Panc1 (cell line): ENCODE results near the gene GPR32. TPM values are rescaled to one million over a fixed set of nuclear protein-coding genes. Genes with fewer than 3 reads are reported as not detected.

Experiments used
- ATAC-seq: fragments of 200-7000 bp; cut with Tn5 transposase; 2 replicates; pipeline ENCODE4 v1.9.1; 2020; ENCODE audit warnings: mild to moderate bottlenecking, moderate library complexity
- BruUV-seq: library from RNA; stranded (reverse); fragments of 400-500 nt; replicated peaks from 2 replicates; lab custom pipeline; 2021; lab: Mats Ljungman, UMichigan
- CTCF ChIA-PET: fragments of 300-600 bp; sonication (Branson Sonifier 250); formaldehyde crosslinking; loops from one replicate; lab custom pipeline; 2022; ENCODE audit warnings: antibody characterized with exemption; lab: Charles Lee
- POLR2A ChIA-PET: fragments of 300-600 bp; sonication (Branson Sonifier 250); formaldehyde crosslinking; loops from one replicate; lab custom pipeline; 2022; ENCODE audit warnings: antibody characterized with exemption; lab: Charles Lee
- DNase-seq: peaks from one replicate; pipeline ENCODE4 v3.0.0-alpha.2; 2010; ENCODE audit warnings: low read depth, low spot score
- H3K27ac ChIP-seq: 2 replicates; pipeline ENCODE4 v1.5.1; 2011; ENCODE audit warnings: mild to moderate bottlenecking, low read length, inconsistent platforms
- H3K27me3 ChIP-seq: fragments of 200-500 bp; sonication (Bioruptor generic); 2 replicates; pipeline ENCODE4 v1.6.0; 2014; ENCODE audit warnings: low read length, inconsistent platforms; ENCODE audit not compliant: control insufficient read depth, insufficient read depth
- H3K36me3 ChIP-seq: fragments of 200-500 bp; sonication (Bioruptor generic); 2 replicates; pipeline ENCODE4 v1.5.1; 2014; ENCODE audit warnings: inconsistent platforms, mild to moderate bottlenecking, low read length, moderate library complexity; ENCODE audit not compliant: control insufficient read depth, insufficient read depth
- H3K4me1 ChIP-seq: 2 replicates; pipeline ENCODE4 v1.5.1; 2011; ENCODE audit warnings: inconsistent platforms, mild to moderate bottlenecking, low read length, moderate library complexity; ENCODE audit not compliant: control insufficient read depth, insufficient read depth
- H3K4me3 ChIP-seq, 2 experiments: 2 replicates each; pipeline ENCODE4 v1.5.1; 2011 to 2012; ENCODE audit warnings: low read depth in 2 of 2, low read length in 2 of 2, mild to moderate bottlenecking in 2 of 2, inconsistent platforms in 1 of 2, moderate library complexity in 1 of 2
- H3K9me3 ChIP-seq: fragments of 200-500 bp; sonication (Bioruptor generic); 2 replicates; pipeline ENCODE4 v1.5.1; 2014; ENCODE audit warnings: low read depth, mild to moderate bottlenecking, inconsistent platforms, low read length, moderate library complexity; ENCODE audit not compliant: control insufficient read depth, insufficient read depth
- POLR2AphosphoS5 ChIP-seq: IDR thresholded peaks from 2 replicates; pipeline ENCODE4 v1.6.1; 2012; ENCODE audit warnings: mild to moderate bottlenecking, low read depth, low read length, moderate library complexity
- SIN3A ChIP-seq: IDR thresholded peaks from 2 replicates; pipeline ENCODE4 v1.6.1; 2012; ENCODE audit warnings: low read depth, mild to moderate bottlenecking, low read length, moderate library complexity, borderline replicate concordance; ENCODE audit not compliant: insufficient read depth
- TCF7L2 ChIP-seq: IDR thresholded peaks from 2 replicates; pipeline ENCODE4 v1.6.1; 2011; ENCODE audit warnings: mild to moderate bottlenecking, low read depth, low read length, inconsistent platforms
- in situ Hi-C: cut with HindIII; loops from 2 replicates; pipeline ENCODE4 v1.10.0; 2016; ENCODE audit warnings: low sequenced_read_pairs, low pct_unique_long_range_greater_than_20kb
- intact Hi-C: fragments of 100-400 bp; cut with micrococcal nuclease; formaldehyde crosslinking; loops from one replicate; pipeline ENCODE4 v1.10.0; 2022; ENCODE audit not compliant: unreplicated experiment
- total RNA-seq: library from RNA; stranded (reverse); gene quantifications from one replicate; pipeline ENCODE4 v1.2.1, GENCODE V29; 2021; ENCODE audit not compliant: unreplicated experiment
- TF ChIP-seq, protein P1 (sequence below): fragments of 450-650 bp; IDR thresholded peaks from 2 replicates; pipeline ENCODE4 v1.5.1; 2017; ENCODE audit warnings: mild to moderate bottlenecking
- TF ChIP-seq, protein P2 (sequence below), 2 experiments: IDR thresholded peaks; 2 replicates each; pipeline ENCODE4 v1.6.1; 2011 to 2012; ENCODE audit warnings: low read depth in 2 of 2, control low read depth in 1 of 2, low read length in 1 of 2, mild to moderate bottlenecking in 1 of 2, moderate library complexity in 1 of 2; ENCODE audit not compliant: insufficient read depth in 1 of 2

GPR32 gene
- total RNA-seq, 1 experiment from 2014 or later = not detected

DNA sequence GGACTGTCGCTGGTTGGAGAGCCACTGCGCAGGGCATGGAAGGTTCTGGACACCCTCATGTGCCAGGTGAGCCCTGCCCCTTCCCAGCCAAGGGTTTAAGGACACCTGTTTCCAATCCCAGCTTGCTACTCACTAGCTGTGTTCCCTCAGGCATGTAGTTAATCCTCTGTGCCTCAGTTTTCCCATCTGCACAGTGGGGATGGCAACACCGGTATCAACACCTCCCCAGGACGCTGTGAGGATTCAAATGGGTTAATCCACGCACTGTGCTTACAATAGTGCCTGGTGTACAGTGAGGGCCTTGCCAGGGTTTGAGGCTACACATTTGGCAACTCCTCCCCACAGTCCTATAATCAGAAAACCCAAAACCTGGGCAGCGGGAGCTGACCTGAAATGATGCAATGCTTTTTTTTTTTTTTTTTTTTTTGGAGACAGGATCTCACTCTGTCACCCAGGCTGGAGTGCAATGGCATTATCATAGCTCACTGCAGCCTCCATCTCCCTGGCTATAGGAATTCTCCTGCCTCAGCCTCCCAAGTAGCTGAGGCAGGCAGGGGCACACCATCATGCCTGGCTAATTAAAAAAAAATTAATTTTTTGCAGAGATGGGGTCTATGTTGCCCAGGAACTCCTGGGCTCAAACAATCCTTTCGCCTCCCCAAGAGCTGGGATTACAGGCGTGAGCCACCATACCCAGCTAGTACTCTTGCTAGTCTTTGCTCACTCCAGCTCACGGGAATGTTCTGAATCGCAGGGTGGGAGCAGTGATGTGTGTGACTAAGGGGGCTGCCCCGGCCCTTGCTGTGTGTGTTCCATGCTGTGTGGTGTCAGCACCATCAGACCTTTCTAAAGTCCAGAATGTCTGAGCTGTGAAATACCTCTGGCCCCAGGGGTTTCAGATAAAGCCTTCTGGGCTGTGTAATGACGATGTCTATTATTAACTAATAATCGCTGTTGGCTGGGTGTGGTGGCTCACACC lies 22.3 kb downstream of the GPR32 start:
- in situ Hi-C loops (no loop called here), intact Hi-C loops (no loop called here)
- Histone ChIP-seq H3K9me3 (no peaks in the 10 kb centered on the region), H3K27me3 (no peaks in the 10 kb centered on the region), H3K36me3 (no peaks in the 10 kb centered on the region), H3K4me1 (no peaks in the 10 kb centered on the region), H3K27ac (no peak overlapping the region), H3K4me3 (no peak overlapping the region)
- DNase-seq (no peak), ATAC-seq (no peak)
- CTCF ChIA-PET = no interaction called here
- TF ChIP-seq, protein P1, sequence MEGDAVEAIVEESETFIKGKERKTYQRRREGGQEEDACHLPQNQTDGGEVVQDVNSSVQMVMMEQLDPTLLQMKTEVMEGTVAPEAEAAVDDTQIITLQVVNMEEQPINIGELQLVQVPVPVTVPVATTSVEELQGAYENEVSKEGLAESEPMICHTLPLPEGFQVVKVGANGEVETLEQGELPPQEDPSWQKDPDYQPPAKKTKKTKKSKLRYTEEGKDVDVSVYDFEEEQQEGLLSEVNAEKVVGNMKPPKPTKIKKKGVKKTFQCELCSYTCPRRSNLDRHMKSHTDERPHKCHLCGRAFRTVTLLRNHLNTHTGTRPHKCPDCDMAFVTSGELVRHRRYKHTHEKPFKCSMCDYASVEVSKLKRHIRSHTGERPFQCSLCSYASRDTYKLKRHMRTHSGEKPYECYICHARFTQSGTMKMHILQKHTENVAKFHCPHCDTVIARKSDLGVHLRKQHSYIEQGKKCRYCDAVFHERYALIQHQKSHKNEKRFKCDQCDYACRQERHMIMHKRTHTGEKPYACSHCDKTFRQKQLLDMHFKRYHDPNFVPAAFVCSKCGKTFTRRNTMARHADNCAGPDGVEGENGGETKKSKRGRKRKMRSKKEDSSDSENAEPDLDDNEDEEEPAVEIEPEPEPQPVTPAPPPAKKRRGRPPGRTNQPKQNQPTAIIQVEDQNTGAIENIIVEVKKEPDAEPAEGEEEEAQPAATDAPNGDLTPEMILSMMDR = no peak
- TF ChIP-seq SIN3A (no peak), POLR2AphosphoS5 (no peak), TCF7L2 (no peak)
- TF ChIP-seq, protein P2, sequence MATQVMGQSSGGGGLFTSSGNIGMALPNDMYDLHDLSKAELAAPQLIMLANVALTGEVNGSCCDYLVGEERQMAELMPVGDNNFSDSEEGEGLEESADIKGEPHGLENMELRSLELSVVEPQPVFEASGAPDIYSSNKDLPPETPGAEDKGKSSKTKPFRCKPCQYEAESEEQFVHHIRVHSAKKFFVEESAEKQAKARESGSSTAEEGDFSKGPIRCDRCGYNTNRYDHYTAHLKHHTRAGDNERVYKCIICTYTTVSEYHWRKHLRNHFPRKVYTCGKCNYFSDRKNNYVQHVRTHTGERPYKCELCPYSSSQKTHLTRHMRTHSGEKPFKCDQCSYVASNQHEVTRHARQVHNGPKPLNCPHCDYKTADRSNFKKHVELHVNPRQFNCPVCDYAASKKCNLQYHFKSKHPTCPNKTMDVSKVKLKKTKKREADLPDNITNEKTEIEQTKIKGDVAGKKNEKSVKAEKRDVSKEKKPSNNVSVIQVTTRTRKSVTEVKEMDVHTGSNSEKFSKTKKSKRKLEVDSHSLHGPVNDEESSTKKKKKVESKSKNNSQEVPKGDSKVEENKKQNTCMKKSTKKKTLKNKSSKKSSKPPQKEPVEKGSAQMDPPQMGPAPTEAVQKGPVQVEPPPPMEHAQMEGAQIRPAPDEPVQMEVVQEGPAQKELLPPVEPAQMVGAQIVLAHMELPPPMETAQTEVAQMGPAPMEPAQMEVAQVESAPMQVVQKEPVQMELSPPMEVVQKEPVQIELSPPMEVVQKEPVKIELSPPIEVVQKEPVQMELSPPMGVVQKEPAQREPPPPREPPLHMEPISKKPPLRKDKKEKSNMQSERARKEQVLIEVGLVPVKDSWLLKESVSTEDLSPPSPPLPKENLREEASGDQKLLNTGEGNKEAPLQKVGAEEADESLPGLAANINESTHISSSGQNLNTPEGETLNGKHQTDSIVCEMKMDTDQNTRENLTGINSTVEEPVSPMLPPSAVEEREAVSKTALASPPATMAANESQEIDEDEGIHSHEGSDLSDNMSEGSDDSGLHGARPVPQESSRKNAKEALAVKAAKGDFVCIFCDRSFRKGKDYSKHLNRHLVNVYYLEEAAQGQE (IDR thresholded peaks at IDR 0.05; ENCODE audit: insufficient read depth in 1 of 2, low read depth in 2 of 2, low read length in 1 of 2) = no peak
- no TSS peak for BruUV-seq
- POLR2A ChIA-PET = interaction anchor here (0.6 to 0.7 kb wide), 2 partner anchors 27 to 64 kb away, joined by 4 to 15 read pairs; no protein-coding TSS in a partner anchor

DNA sequence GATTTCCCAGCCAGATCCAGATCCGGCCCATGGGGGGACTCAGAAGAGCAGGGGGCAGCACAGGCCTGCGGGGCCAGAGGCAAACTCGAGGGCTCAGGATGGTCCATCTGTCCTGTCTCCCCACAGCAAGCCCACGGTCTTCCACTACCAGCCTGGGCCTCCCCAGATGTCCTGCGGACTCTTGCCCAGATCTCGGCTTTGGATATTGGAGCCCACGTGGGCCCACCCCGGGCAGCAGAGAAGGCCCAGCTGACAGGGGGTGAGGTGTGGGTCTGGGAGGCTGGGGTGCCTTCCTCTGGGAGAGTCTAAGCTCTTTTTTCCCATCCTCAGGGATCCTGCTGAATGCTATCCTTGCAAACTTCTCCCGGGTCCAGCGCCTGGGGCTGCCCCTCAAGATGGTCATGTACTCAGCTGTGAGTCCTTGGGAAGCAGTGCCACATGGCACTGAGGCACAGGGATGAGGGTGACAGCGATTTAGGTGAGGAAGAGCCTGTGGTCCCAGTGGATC lies 23.3 kb downstream of the GPR32 start:
- no TSS peak for BruUV-seq
- ATAC-seq (no peak), DNase-seq (no peak)
- intact Hi-C loops (no loop called here), in situ Hi-C loops (no loop called here)
- no peaks in the 10 kb centered on the region for H3K9me3 ChIP-seq
- ChIA-PET POLR2A (no interaction called here), CTCF (interaction anchor here (2.0 kb wide), 1 partner anchor 128 kb away, joined by 4 read pairs; no protein-coding TSS in a partner anchor)
- no peaks in the 10 kb centered on the region for H3K36me3 ChIP-seq
- TF ChIP-seq, protein P2 (IDR thresholded peaks at IDR 0.05; ENCODE audit: insufficient read depth in 1 of 2, low read depth in 2 of 2, low read length in 1 of 2) = no peak
- TF ChIP-seq TCF7L2 = no peak
- TF ChIP-seq POLR2AphosphoS5 = no peak
- TF ChIP-seq, protein P1 = no peak
- TF ChIP-seq SIN3A = no peak
- H3K4me1 ChIP-seq = no peaks in the 10 kb centered on the region
- H3K4me3 ChIP-seq = no peak overlapping the region
- H3K27me3 ChIP-seq = no peaks in the 10 kb centered on the region
- H3K27ac ChIP-seq = no peak overlapping the region
